ENCODE results near the gene IMPA2.
A peak's percentile ranks its signal among the peaks of the same experiment; 100 is the strongest.

Gene IMPA2

GRCh38 chr18:11992096-11992790, 10.9 kb downstream of the IMPA2 start:
- TF ChIP-seq CTCF (IDR thresholded peaks at IDR 0.05; ENCODE audit: extremely low read depth, missing control alignments) = no peak
- no peak for DNase-seq (ENCODE audit: low spot score)

GRCh38 chr18:11993264-11993916, 12.1 kb downstream of the IMPA2 start:
- no peak for DNase-seq (ENCODE audit: low spot score)
- no peak for TF ChIP-seq CTCF (IDR thresholded peaks at IDR 0.05; ENCODE audit: extremely low read depth, missing control alignments)

- DNase-seq (ENCODE audit: low spot score) = no peak
Observed at GRCh38 chr18:11994336-11994702, 13.0 kb downstream of the IMPA2 start.

GRCh38 chr18:11994703-11995444, 13.6 kb downstream of the IMPA2 start:
- TF ChIP-seq CTCF (IDR thresholded peaks at IDR 0.05; ENCODE audit: extremely low read depth, missing control alignments) = no peak
- no peak for DNase-seq (ENCODE audit: low spot score)

More at GRCh38 chr18:11994336-11994702, 13.0 kb downstream of the IMPA2 start:
- TF ChIP-seq CTCF (IDR thresholded peaks at IDR 0.05; ENCODE audit: extremely low read depth, missing control alignments) = no peak

GRCh38 chr18:11995445-11996189, 14.3 kb downstream of the IMPA2 start:
- peak; percentile 86 for TF ChIP-seq CTCF (IDR thresholded peaks at IDR 0.05; ENCODE audit: extremely low read depth, missing control alignments)
- DNase-seq (ENCODE audit: low spot score) = peak; percentile 84

GRCh38 chr18:11996190-11996754, 15.0 kb downstream of the IMPA2 start:
- no peak for DNase-seq (ENCODE audit: low spot score)
- TF ChIP-seq CTCF (IDR thresholded peaks at IDR 0.05; ENCODE audit: extremely low read depth, missing control alignments) = no peak

Measured in GM20000 (cell line).